Neural cell (in vitro differentiated cells): ENCODE results near the gene DBH. TPM values are rescaled to one million over a fixed set of nuclear protein-coding genes. Genes with fewer than 3 reads are reported as not detected.

Source experiments
- H2AFZ ChIP-seq: fragments of 200-600, 300-800 bp; sonication (generic), shearing (Covaris generic); 2 replicates; pipeline ENCODE4 v1.6.0; 2014; ENCODE audit warnings: low read depth, mild to moderate bottlenecking, antibody characterized with exemption, low read length, moderate library complexity
- H3F3A ChIP-seq: fragments of 200-600 bp; shearing (Covaris generic); 2 replicates; pipeline ENCODE4 v1.6.1; 2016; ENCODE audit warnings: mild to moderate bottlenecking, moderate library complexity, mixed read lengths, antibody characterized with exemption, low read length; ENCODE audit not compliant: insufficient read depth, poor library complexity, severe bottlenecking
- H3K27ac ChIP-seq: fragments of 200-600, 300-800 bp; sonication (generic), shearing (Covaris generic); 2 replicates; pipeline ENCODE4 v1.5.1; 2014; ENCODE audit warnings: mild to moderate bottlenecking, low read length, moderate library complexity
- H3K27me3 ChIP-seq: fragments of 300-800, 200-600 bp; sonication (generic), shearing (Covaris generic); 2 replicates; pipeline ENCODE4 v1.6.0; 2014; ENCODE audit warnings: mild to moderate bottlenecking, low read depth, low read length, moderate library complexity; ENCODE audit not compliant: insufficient read depth
- H3K36me3 ChIP-seq: fragments of 300-800, 200-600 bp; sonication (generic), shearing (Covaris generic); 2 replicates; pipeline ENCODE4 v1.5.1; 2014; ENCODE audit warnings: mild to moderate bottlenecking, antibody characterized with exemption, low read length, moderate library complexity; ENCODE audit not compliant: insufficient read depth
- H3K4me2 ChIP-seq: fragments of 300-800, 200-600 bp; sonication (generic), shearing (Covaris generic); 2 replicates; pipeline ENCODE4 v1.6.0; 2014; ENCODE audit warnings: mild to moderate bottlenecking, low read length
- H3K4me3 ChIP-seq: fragments of 300-800, 200-600 bp; sonication (generic), shearing (Covaris generic); 2 replicates; pipeline ENCODE4 v1.5.1; 2014; ENCODE audit warnings: mild to moderate bottlenecking, low read length, moderate library complexity
- H3K79me2 ChIP-seq: fragments of 200-600 bp; shearing (Covaris generic); replicated peaks from 2 replicates; pipeline ENCODE4 v1.6.0; 2014; ENCODE audit warnings: mild to moderate bottlenecking, low read length, moderate library complexity; ENCODE audit not compliant: insufficient read depth
- H3K9ac ChIP-seq: fragments of 300-800, 200-600 bp; sonication (generic), shearing (Covaris generic); 2 replicates; pipeline ENCODE4 v1.6.1; 2016; ENCODE audit warnings: mild to moderate bottlenecking, low read length, mixed read lengths
- H3K9me2 ChIP-seq: fragments of 200-600 bp; shearing (Covaris generic); 2 replicates; pipeline ENCODE4 v1.6.1; 2016; ENCODE audit warnings: mild to moderate bottlenecking, low read length, mixed read lengths; ENCODE audit not compliant: insufficient read depth
- H3K9me3 ChIP-seq: fragments of 200-600, 300-800 bp; sonication (generic), shearing (Covaris generic); 2 replicates; pipeline ENCODE4 v1.6.1; 2016; ENCODE audit warnings: mild to moderate bottlenecking, mixed run types, low read length, moderate library complexity, mixed read lengths
- H4K20me1 ChIP-seq: fragments of 200-600 bp; shearing (Covaris generic); 2 replicates; pipeline ENCODE4 v1.6.1; 2016; ENCODE audit warnings: mild to moderate bottlenecking, mixed run types; ENCODE audit not compliant: insufficient read depth
- CTCF ChIP-seq: fragments of 450-650 bp; IDR thresholded peaks from 2 replicates; pipeline ENCODE4 v1.5.1; 2014; ENCODE audit warnings: antibody characterized with exemption, mild to moderate bottlenecking, moderate library complexity; ENCODE audit not compliant: poor library complexity, severe bottlenecking
- EP300 ChIP-seq: fragments of 450-650 bp; conservative IDR thresholded peaks from 2 replicates; pipeline ENCODE4 v1.6.1; 2014; ENCODE audit warnings: antibody characterized with exemption, mild to moderate bottlenecking, moderate library complexity; ENCODE audit not compliant: poor library complexity, severe bottlenecking
- EZH2 ChIP-seq: fragments of 200-600, 300-800 bp; shearing (Covaris generic), sonication (generic); IDR thresholded peaks from 2 replicates; pipeline ENCODE4 v1.6.1; 2014; ENCODE audit warnings: antibody characterized with exemption, low read length, borderline replicate concordance, mild to moderate bottlenecking; ENCODE audit not compliant: insufficient read depth, poor library complexity, severe bottlenecking
- MXI1 ChIP-seq: fragments of 450-650 bp; conservative IDR thresholded peaks from 2 replicates; pipeline ENCODE4 v1.6.1; 2014; ENCODE audit warnings: antibody characterized with exemption, mild to moderate bottlenecking; ENCODE audit not compliant: poor library complexity, severe bottlenecking
- POLR2AphosphoS5 ChIP-seq: IDR thresholded peaks from 2 replicates; pipeline ENCODE4 v1.6.1; 2012
- RAD21 ChIP-seq: fragments of 450-650 bp; conservative IDR thresholded peaks from 2 replicates; pipeline ENCODE4 v1.6.1; 2014; ENCODE audit warnings: antibody characterized with exemption, mild to moderate bottlenecking, moderate library complexity
- REST ChIP-seq: IDR thresholded peaks from 2 replicates; pipeline ENCODE4 v1.6.1; 2012; ENCODE audit warnings: borderline replicate concordance
- SMC3 ChIP-seq: fragments of 450-650 bp; conservative IDR thresholded peaks from 2 replicates; pipeline ENCODE4 v1.6.1; 2014; ENCODE audit warnings: antibody characterized with exemption, mild to moderate bottlenecking, moderate library complexity; ENCODE audit not compliant: poor library complexity
- TAF1 ChIP-seq: IDR thresholded peaks from 2 replicates; pipeline ENCODE4 v1.6.1; 2012; ENCODE audit warnings: low read depth
- polyA plus RNA-seq: library from polyadenylated mRNA; depleted of rRNA; stranded (reverse); fragments of >200 nt; gene quantifications from 2 replicates; pipeline ENCODE4 v1.2.3, GENCODE V29; 2014

The DBH gene
- polyA plus RNA-seq, 1 donor from 2014 or later, result not detected

- Histone ChIP-seq H3K27ac (no peak overlapping the region), H3K36me3 (no peaks in the 10 kb centered on the region), H3K9me2 (no peaks in the 10 kb centered on the region), H3K4me2 (no peak overlapping the region), H2AFZ (no peak overlapping the region), H3F3A (no peaks in the 10 kb centered on the region), H4K20me1 (no peaks in the 10 kb centered on the region), H3K27me3 (no peaks in the 10 kb centered on the region), H3K9me3 (no peaks in the 10 kb centered on the region), H3K9ac (no peak overlapping the region), H3K4me3 (no peak overlapping the region), H3K79me2 (no peaks in the 10 kb centered on the region)
- TF ChIP-seq EP300 (no peak), SMC3 (no peak), EZH2 (no peak), REST (no peak), TAF1 (no peak)
Measured at GRCh38 chr9:133681658-133682306, 45.6 kb downstream of the DBH start.

- H3K9ac ChIP-seq, result no peak overlapping the region
- TF ChIP-seq CTCF (no peak), REST (no peak), SMC3 (no peak), EP300 (no peak), MXI1 (no peak), POLR2AphosphoS5 (no peak), TAF1 (no peak), RAD21 (no peak), EZH2 (no peak)
- H3F3A ChIP-seq, result no peaks in the 10 kb centered on the region
- no peaks in the 10 kb centered on the region for H4K20me1 ChIP-seq
- H3K4me2 ChIP-seq, result no peak overlapping the region
- no peak overlapping the region for H2AFZ ChIP-seq
- H3K9me3 ChIP-seq, result no peaks in the 10 kb centered on the region
- no peaks in the 10 kb centered on the region for H3K27me3 ChIP-seq
- no peaks in the 10 kb centered on the region for H3K9me2 ChIP-seq
- H3K79me2 ChIP-seq, result no peaks in the 10 kb centered on the region
- no peak overlapping the region for H3K27ac ChIP-seq
- H3K36me3 ChIP-seq, result no peaks in the 10 kb centered on the region
- no peak overlapping the region for H3K4me3 ChIP-seq
Measured at GRCh38 chr9:133682818-133683585, 46.8 kb downstream of the DBH start.
